MM.1S (cell line): ENCODE measurements around the gene FRY.

ENCODE experiments used
- CTCF ChIP-seq: fragments of 300-600 bp; sonication (generic); IDR thresholded peaks from 2 replicates; pipeline ENCODE4 v1.5.1; 2016; ENCODE audit warnings: antibody characterized with exemption, low read length, mixed read lengths
- EZH2 ChIP-seq: fragments of 300-600 bp; sonication (generic); optimal IDR thresholded peaks from 2 replicates; pipeline ENCODE3; 2017; ENCODE audit warnings: low read depth, mild to moderate bottlenecking, antibody characterized with exemption, low read length, mixed read lengths
- EZH2phosphoT487 ChIP-seq: fragments of 300-600 bp; sonication (generic); IDR thresholded peaks from 2 replicates; pipeline ENCODE4 v1.6.1; 2018; ENCODE audit warnings: antibody characterized with exemption, low read length

- TF ChIP-seq EZH2, result no peak
- TF ChIP-seq CTCF, result no peak
- TF ChIP-seq EZH2phosphoT487, result no peak
These were observed 7.9 kb upstream of the FRY start for GRCh38 chr13:32023698-32024097.
